MM.1S (cell line): ENCODE measurements around the gene TP63.

Experiments
- DNase-seq: peaks from one replicate; pipeline ENCODE4 v3.0.0-alpha.2; 2015
- H2AFZ ChIP-seq: fragments of 300-600 bp; sonication (generic); 2 replicates; pipeline ENCODE4 v1.6.0; 2016; ENCODE audit warnings: antibody characterized with exemption, low read length
- H3F3A ChIP-seq: fragments of 300-600 bp; sonication (generic); 2 replicates; pipeline ENCODE4 v1.6.1; 2016; ENCODE audit warnings: mild to moderate bottlenecking, antibody characterized with exemption, low read length, moderate library complexity, mixed read lengths; ENCODE audit not compliant: insufficient read depth
- H3K27ac ChIP-seq: fragments of 300-600 bp; sonication (generic); 2 replicates; pipeline ENCODE4 v1.5.1; 2016; ENCODE audit warnings: mild to moderate bottlenecking, low read length
- H3K27me3 ChIP-seq: fragments of 300-600 bp; sonication (generic); replicated peaks from 2 replicates; pipeline ENCODE4 v1.6.0; 2016; ENCODE audit warnings: low read length; ENCODE audit not compliant: insufficient read depth
- H3K36me3 ChIP-seq: fragments of 300-600 bp; sonication (generic); replicated peaks from 2 replicates; pipeline ENCODE4 v1.6.1; 2016; ENCODE audit warnings: mild to moderate bottlenecking, low read length, mixed read lengths; ENCODE audit not compliant: insufficient read depth
- H3K4me1 ChIP-seq: fragments of 300-600 bp; sonication (generic); 2 replicates; pipeline ENCODE4 v1.6.1; 2016; ENCODE audit warnings: low read length, mixed read lengths
- H3K4me2 ChIP-seq: fragments of 300-600 bp; sonication (generic); 2 replicates; pipeline ENCODE4 v1.6.0; 2016; ENCODE audit warnings: low read depth, low read length
- H3K4me3 ChIP-seq: fragments of 300-600 bp; sonication (generic); 2 replicates; pipeline ENCODE4 v1.5.1; 2016; ENCODE audit warnings: low read length, mixed read lengths
- H3K79me2 ChIP-seq: fragments of 300-600 bp; sonication (generic); 2 replicates; pipeline ENCODE4 v1.6.1; 2016; ENCODE audit warnings: mixed run types, low read length, mixed read lengths
- H3K9ac ChIP-seq: fragments of 300-600 bp; sonication (generic); 2 replicates; pipeline ENCODE4 v1.6.1; 2016; ENCODE audit warnings: low read length, mixed read lengths
- H3K9me2 ChIP-seq: fragments of 300-600 bp; sonication (generic); replicated peaks from 2 replicates; pipeline ENCODE4 v1.6.1; 2016; ENCODE audit warnings: mild to moderate bottlenecking, low read length, mixed read lengths; ENCODE audit not compliant: insufficient read depth
- H3K9me3 ChIP-seq: fragments of 300-600 bp; sonication (generic); replicated peaks from 2 replicates; pipeline ENCODE4 v1.6.1; 2016; ENCODE audit warnings: mild to moderate bottlenecking, low read length, mixed read lengths; ENCODE audit not compliant: insufficient read depth
- H4K20me1 ChIP-seq: fragments of 300-600 bp; sonication (generic); 2 replicates; pipeline ENCODE4 v1.6.1; 2016; ENCODE audit warnings: mild to moderate bottlenecking, low read length, moderate library complexity, mixed read lengths; ENCODE audit not compliant: insufficient read depth
- EZH2 ChIP-seq: fragments of 300-600 bp; sonication (generic); optimal IDR thresholded peaks from 2 replicates; pipeline ENCODE3; 2017; ENCODE audit warnings: low read depth, mild to moderate bottlenecking, antibody characterized with exemption, low read length, mixed read lengths
- EZH2phosphoT487 ChIP-seq: fragments of 300-600 bp; sonication (generic); IDR thresholded peaks from 2 replicates; pipeline ENCODE4 v1.6.1; 2018; ENCODE audit warnings: antibody characterized with exemption, low read length
- TF ChIP-seq, protein P1 (sequence below): fragments of 300-600 bp; sonication (generic); IDR thresholded peaks from 2 replicates; pipeline ENCODE4 v1.5.1; 2016; ENCODE audit warnings: antibody characterized with exemption, low read length, mixed read lengths

Gene TP63

GRCh38 chr3:189927975-189928895 lies 297.0 kb downstream of the TP63 start:
- Histone ChIP-seq H3K9me3 (no peaks in the 10 kb centered on the region), H3K4me3 (no peak overlapping the region), H4K20me1 (no peaks in the 10 kb centered on the region), H3K79me2 (no peaks in the 10 kb centered on the region), H3K36me3 (no peaks in the 10 kb centered on the region), H3K9ac (no peak overlapping the region), H2AFZ (no peak overlapping the region), H3F3A (no peaks in the 10 kb centered on the region), H3K4me1 (no peaks in the 10 kb centered on the region), H3K9me2 (no peaks in the 10 kb centered on the region), H3K4me2 (no peak overlapping the region), H3K27ac (no peak overlapping the region), H3K27me3 (no peaks in the 10 kb centered on the region)
- TF ChIP-seq EZH2phosphoT487 (no peak), EZH2 (no peak)
- TF ChIP-seq, protein P1, sequence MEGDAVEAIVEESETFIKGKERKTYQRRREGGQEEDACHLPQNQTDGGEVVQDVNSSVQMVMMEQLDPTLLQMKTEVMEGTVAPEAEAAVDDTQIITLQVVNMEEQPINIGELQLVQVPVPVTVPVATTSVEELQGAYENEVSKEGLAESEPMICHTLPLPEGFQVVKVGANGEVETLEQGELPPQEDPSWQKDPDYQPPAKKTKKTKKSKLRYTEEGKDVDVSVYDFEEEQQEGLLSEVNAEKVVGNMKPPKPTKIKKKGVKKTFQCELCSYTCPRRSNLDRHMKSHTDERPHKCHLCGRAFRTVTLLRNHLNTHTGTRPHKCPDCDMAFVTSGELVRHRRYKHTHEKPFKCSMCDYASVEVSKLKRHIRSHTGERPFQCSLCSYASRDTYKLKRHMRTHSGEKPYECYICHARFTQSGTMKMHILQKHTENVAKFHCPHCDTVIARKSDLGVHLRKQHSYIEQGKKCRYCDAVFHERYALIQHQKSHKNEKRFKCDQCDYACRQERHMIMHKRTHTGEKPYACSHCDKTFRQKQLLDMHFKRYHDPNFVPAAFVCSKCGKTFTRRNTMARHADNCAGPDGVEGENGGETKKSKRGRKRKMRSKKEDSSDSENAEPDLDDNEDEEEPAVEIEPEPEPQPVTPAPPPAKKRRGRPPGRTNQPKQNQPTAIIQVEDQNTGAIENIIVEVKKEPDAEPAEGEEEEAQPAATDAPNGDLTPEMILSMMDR = no peak
- DNase-seq = no peak

DNA sequence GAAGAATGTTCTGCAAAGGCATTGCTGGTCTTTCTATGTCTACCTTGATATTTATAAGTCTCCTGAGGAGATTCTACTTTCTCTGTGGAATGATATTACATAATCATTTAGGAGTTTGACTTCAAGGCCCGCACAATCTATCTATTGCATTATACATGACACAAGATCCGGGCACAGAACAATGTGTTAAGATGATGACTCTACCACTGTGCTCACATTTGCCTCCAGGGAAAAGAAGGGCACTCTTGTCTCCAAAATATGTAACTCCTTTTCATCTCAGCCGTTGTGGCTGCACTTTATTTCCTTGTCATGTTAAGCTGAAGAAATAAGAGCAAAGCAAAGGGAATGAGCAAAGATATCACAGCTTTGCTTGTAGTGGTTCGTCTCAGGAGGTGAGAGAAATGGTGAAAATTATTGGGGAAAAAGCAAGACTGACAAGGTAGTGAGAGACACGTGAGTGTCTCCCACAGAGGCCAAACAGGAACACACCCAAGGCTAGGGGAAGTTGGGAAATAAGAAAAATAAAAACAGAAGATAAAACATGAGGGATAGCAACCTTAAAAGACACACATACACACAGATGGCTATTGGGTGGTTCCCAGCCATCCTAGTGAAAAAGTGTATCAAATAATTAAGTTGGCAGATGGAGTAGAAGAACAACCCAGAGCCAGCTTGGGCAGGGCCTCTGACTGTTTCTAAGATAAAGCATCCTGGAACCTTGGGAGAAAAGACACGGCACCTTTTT lies 305.2 kb downstream of the TP63 start:
- Histone ChIP-seq H2AFZ (no peak overlapping the region), H3K79me2 (no peaks in the 10 kb centered on the region), H3K36me3 (no peaks in the 10 kb centered on the region), H4K20me1 (no peaks in the 10 kb centered on the region), H3K9me3 (no peaks in the 10 kb centered on the region), H3F3A (no peaks in the 10 kb centered on the region), H3K4me3 (no peak overlapping the region), H3K9me2 (no peaks in the 10 kb centered on the region), H3K9ac (no peak overlapping the region), H3K4me2 (no peak overlapping the region), H3K27me3 (no peaks in the 10 kb centered on the region), H3K27ac (no peak overlapping the region), H3K4me1 (no peaks in the 10 kb centered on the region)
- TF ChIP-seq EZH2phosphoT487 = no peak
- TF ChIP-seq EZH2 = no peak
- TF ChIP-seq, protein P1 = no peak
- no peak for DNase-seq

DNA sequence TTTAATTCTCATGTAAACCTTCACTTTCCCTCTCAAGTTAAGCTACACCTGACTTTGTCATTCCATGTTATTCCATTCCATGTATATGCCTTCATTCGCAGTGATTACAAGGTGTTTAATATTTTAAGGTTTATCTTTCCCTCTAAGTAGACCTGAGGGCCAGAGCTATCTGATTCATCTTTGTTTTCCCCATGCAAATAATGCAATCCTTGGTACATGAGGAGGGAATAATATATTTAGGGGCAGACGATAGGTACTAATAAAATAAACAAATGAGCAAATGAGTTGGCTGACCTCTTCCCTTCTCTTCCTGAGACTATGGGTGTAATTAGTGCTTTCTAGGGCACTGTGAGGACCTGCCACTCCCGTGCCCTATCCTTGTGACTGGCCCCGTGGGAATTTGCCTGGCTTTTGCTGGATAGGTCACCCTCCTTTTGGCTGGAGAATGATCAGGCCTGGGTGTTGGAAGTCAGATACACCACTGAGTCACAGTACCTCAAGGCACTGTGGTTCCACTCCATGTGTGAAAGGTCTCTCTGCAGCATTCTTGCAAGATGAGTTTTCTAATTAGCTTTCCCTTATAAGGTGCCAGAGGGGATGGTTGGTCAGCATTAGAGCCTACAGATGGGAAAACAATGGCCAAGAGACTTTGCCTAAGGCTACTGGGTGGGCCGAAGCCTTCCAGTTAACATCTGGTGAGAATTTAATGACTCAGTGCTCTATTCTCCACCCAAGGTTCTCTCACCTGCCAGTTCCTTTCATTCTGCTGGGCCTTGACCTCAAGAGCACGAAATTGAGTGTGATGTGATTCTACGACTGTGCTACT lies 306.3 kb downstream of the TP63 start:
- no peaks in the 10 kb centered on the region for H3K4me1 ChIP-seq
- no peaks in the 10 kb centered on the region for H4K20me1 ChIP-seq
- H3K9ac ChIP-seq = no peak overlapping the region
- H3K9me2 ChIP-seq = no peaks in the 10 kb centered on the region
- H3K4me3 ChIP-seq = no peak overlapping the region
- DNase-seq = no peak
- no peaks in the 10 kb centered on the region for H3F3A ChIP-seq
- H3K4me2 ChIP-seq = no peak overlapping the region
- H3K79me2 ChIP-seq = no peaks in the 10 kb centered on the region
- no peak overlapping the region for H3K27ac ChIP-seq
- no peaks in the 10 kb centered on the region for H3K27me3 ChIP-seq
- TF ChIP-seq EZH2phosphoT487 = no peak
- TF ChIP-seq, protein P1 = no peak
- no peak overlapping the region for H2AFZ ChIP-seq
- H3K9me3 ChIP-seq = no peaks in the 10 kb centered on the region
- H3K36me3 ChIP-seq = no peaks in the 10 kb centered on the region
